Measurements from ENCODE around the gene HBA1. TPM values are rescaled to one million over a fixed set of nuclear protein-coding genes. Genes with fewer than 3 reads are reported as not detected.

Gene HBA1
- total RNA-seq, 2 experiments from 2014 or later = not detected

GRCh38 chr16:179211-180092, 3.0 kb downstream of the HBA1 start:
- Histone ChIP-seq H3K36me3 (ENCODE audit: insufficient read depth, low read length) (peaks cover 14% of the 10 kb centered on the region; the same call in 1 of the 2 replicates), H3K79me2 (ENCODE audit: insufficient read depth, low read depth, low read length) (no peaks in the 10 kb centered on the region), H3K4me2 (ENCODE audit: low read length) (no peak overlapping the region), H4K20me1 (ENCODE audit: insufficient read depth, low read length) (no peaks in the 10 kb centered on the region), H3K27ac (ENCODE audit: low read depth, low read length, poor library complexity, severe bottlenecking) (no peak overlapping the region), H3K9me2 (ENCODE audit: insufficient read depth, low read length) (no peaks in the 10 kb centered on the region), H3K4me3 (ENCODE audit: low read depth, low read length, poor library complexity, severe bottlenecking) (no peak overlapping the region), H3K4me1 (ENCODE audit: insufficient read depth, low read length, poor library complexity, severe bottlenecking) (peaks cover 4% of the 10 kb centered on the region), H2AFZ (ENCODE audit: low read length) (no peak overlapping the region), H3K9me3 (ENCODE audit: low read length) (no peaks in the 10 kb centered on the region)
- no peak for DNase-seq (ENCODE audit: low spot score)
- ChIA-PET POLR2A (no interaction called here), CTCF (ENCODE audit: unreplicated experiment) (no interaction called here)
- no TSS peak for BruUV-seq (replicated peaks)
- TF ChIP-seq CTCF (conservative IDR thresholded peaks at IDR 0.05; ENCODE audit: low read length) = no peak
- no peak for TF ChIP-seq EZH2phosphoT487 (IDR thresholded peaks at IDR 0.05; ENCODE audit: borderline replicate concordance, low read depth, low read length)
- intact Hi-C loops (cut with micrococcal nuclease; ENCODE audit: unreplicated experiment) = no loop called here

- Histone ChIP-seq H3K4me2 (ENCODE audit: low read length) (peak within 1 kb of the TSS; percentile 26; the same call in 1 of the 2 replicates), H2AFZ (ENCODE audit: low read length) (no peak within 1 kb of the TSS), H3K79me2 (ENCODE audit: insufficient read depth, low read depth, low read length) (no peaks in the 10 kb centered on the region), H3K4me1 (ENCODE audit: insufficient read depth, low read length, poor library complexity, severe bottlenecking) (peaks cover 4% of the 10 kb centered on the region), H3K9me2 (ENCODE audit: insufficient read depth, low read length) (no peaks in the 10 kb centered on the region), H3K9me3 (ENCODE audit: low read length) (no peaks in the 10 kb centered on the region), H3K4me3 (ENCODE audit: low read depth, low read length, poor library complexity, severe bottlenecking) (no peak within 1 kb of the TSS), H3K36me3 (ENCODE audit: insufficient read depth, low read length) (peaks cover 18% of the 10 kb centered on the region; the same call in 1 of the 2 replicates), H4K20me1 (ENCODE audit: insufficient read depth, low read length) (no peaks in the 10 kb centered on the region), H3K27ac (ENCODE audit: low read depth, low read length, poor library complexity, severe bottlenecking) (no peak within 1 kb of the TSS)
- intact Hi-C loops (cut with micrococcal nuclease; ENCODE audit: unreplicated experiment) = no loop called here
- TF ChIP-seq EZH2phosphoT487 (IDR thresholded peaks at IDR 0.05; ENCODE audit: borderline replicate concordance, low read depth, low read length) = no peak
- TF ChIP-seq CTCF (conservative IDR thresholded peaks at IDR 0.05; ENCODE audit: low read length) = no peak
- ChIA-PET POLR2A (no interaction called here), CTCF (ENCODE audit: unreplicated experiment) (no interaction called here)
- DNase-seq (ENCODE audit: low spot score) = no peak
- BruUV-seq (replicated peaks) = no TSS peak
Measured at GRCh38 chr16:180101-180675, 3.7 kb downstream of the HBA1 start, which contains the start of gene HBQ1. Gene HBQ1 (plus strand): TSS chr16:180459. CDS start chr16:180487, 28 bp downstream.
